ENCODE measurements around the gene KDM1B. TPM values are rescaled to one million over a fixed set of nuclear protein-coding genes. Genes with fewer than 3 reads are reported as not detected.

KDM1B gene
- total and polyA plus RNA-seq, 2 donors (not counting 1 experiment from before 2014, with no cell fraction given), result 12.0 to 26.1 TPM

GRCh38 chr6:18204691-18205090, 49.5 kb downstream of the KDM1B start:
- Histone ChIP-seq H3K27me3 (ENCODE audit: control insufficient read depth, insufficient read depth, low read length) (no peaks in the 10 kb centered on the region), H3K79me2 (ENCODE audit: control insufficient read depth, insufficient read depth, low read length) (no peaks in the 10 kb centered on the region), H3K9ac (ENCODE audit: insufficient read depth, low read length) (no peak overlapping the region), H3K4me2 (ENCODE audit: extremely low read depth, insufficient read depth, low read length) (no peak overlapping the region), H3K9me3 (ENCODE audit: control insufficient read depth, insufficient read depth, low read depth, low read length) (no peaks in the 10 kb centered on the region), H3K4me1 (ENCODE audit: control insufficient read depth, extremely low read depth, insufficient read depth, low read length) (no peaks in the 10 kb centered on the region), H2AFZ (ENCODE audit: low read length) (no peak overlapping the region), H3K36me3 (ENCODE audit: control insufficient read depth, insufficient read depth, low read length) (no peaks in the 10 kb centered on the region), H3K27ac (ENCODE audit: insufficient read depth, low read length) (no peak overlapping the region), H3K4me3 (replicated peaks in 1 of 4; ENCODE audit: control extremely low read depth in 1 of 4, insufficient read depth in 1 of 4, low read depth in 3 of 4, low read length in 4 of 4) (no peak overlapping the region), H4K20me1 (ENCODE audit: control insufficient read depth, extremely low read depth, insufficient read depth, low read length) (no peaks in the 10 kb centered on the region)
- TF ChIP-seq CTCF (conservative IDR thresholded peaks at IDR 0.05 in 1 of 2, IDR thresholded peaks at IDR 0.05 in 1 of 2; ENCODE audit: low read depth in 1 of 2, low read length in 2 of 2), result no peak
- no peak for TF ChIP-seq EZH2 (IDR thresholded peaks at IDR 0.05; ENCODE audit: low read length, missing control alignments)
- DNase-seq (ENCODE audit: low read depth in 2 of 2), result peak in 1 of 2 donors; percentile 42

- H3K4me3 ChIP-seq (replicated peaks in 1 of 4; ENCODE audit: control extremely low read depth in 1 of 4, insufficient read depth in 1 of 4, low read depth in 3 of 4, low read length in 4 of 4), result no peak overlapping the region
- H3K4me2 ChIP-seq (ENCODE audit: extremely low read depth, insufficient read depth, low read length), result no peak overlapping the region
- H3K36me3 ChIP-seq (ENCODE audit: control insufficient read depth, insufficient read depth, low read length), result no peaks in the 10 kb centered on the region
- H3K9ac ChIP-seq (ENCODE audit: insufficient read depth, low read length), result no peak overlapping the region
- H3K27ac ChIP-seq (ENCODE audit: insufficient read depth, low read length), result no peak overlapping the region
- H4K20me1 ChIP-seq (ENCODE audit: control insufficient read depth, extremely low read depth, insufficient read depth, low read length), result no peaks in the 10 kb centered on the region
- H2AFZ ChIP-seq (ENCODE audit: low read length), result no peak overlapping the region
- H3K4me1 ChIP-seq (ENCODE audit: control insufficient read depth, extremely low read depth, insufficient read depth, low read length), result no peaks in the 10 kb centered on the region
- no peaks in the 10 kb centered on the region for H3K27me3 ChIP-seq (ENCODE audit: control insufficient read depth, insufficient read depth, low read length)
- no peaks in the 10 kb centered on the region for H3K9me3 ChIP-seq (ENCODE audit: control insufficient read depth, insufficient read depth, low read depth, low read length)
- TF ChIP-seq EZH2 (IDR thresholded peaks at IDR 0.05; ENCODE audit: low read length, missing control alignments), result no peak
- no peak for TF ChIP-seq CTCF (conservative IDR thresholded peaks at IDR 0.05 in 1 of 2, IDR thresholded peaks at IDR 0.05 in 1 of 2; ENCODE audit: low read depth in 1 of 2, low read length in 2 of 2)
- H3K79me2 ChIP-seq (ENCODE audit: control insufficient read depth, insufficient read depth, low read length), result no peaks in the 10 kb centered on the region
- no peak for DNase-seq (ENCODE audit: low read depth in 2 of 2)
These were observed 51.4 kb downstream of the KDM1B start for GRCh38 chr6:18206591-18206990.

- Histone ChIP-seq H3K36me3 (ENCODE audit: control insufficient read depth, insufficient read depth, low read length) (no peaks in the 10 kb centered on the region), H3K9me3 (ENCODE audit: control insufficient read depth, insufficient read depth, low read depth, low read length) (no peaks in the 10 kb centered on the region), H3K4me2 (ENCODE audit: extremely low read depth, insufficient read depth, low read length) (no peak overlapping the region), H3K9ac (ENCODE audit: insufficient read depth, low read length) (no peak overlapping the region), H3K4me1 (ENCODE audit: control insufficient read depth, extremely low read depth, insufficient read depth, low read length) (no peaks in the 10 kb centered on the region), H3K27me3 (ENCODE audit: control insufficient read depth, insufficient read depth, low read length) (no peaks in the 10 kb centered on the region), H4K20me1 (ENCODE audit: control insufficient read depth, extremely low read depth, insufficient read depth, low read length) (no peaks in the 10 kb centered on the region), H3K79me2 (ENCODE audit: control insufficient read depth, insufficient read depth, low read length) (no peaks in the 10 kb centered on the region), H2AFZ (ENCODE audit: low read length) (no peak overlapping the region), H3K27ac (ENCODE audit: insufficient read depth, low read length) (no peak overlapping the region), H3K4me3 (replicated peaks in 1 of 4; ENCODE audit: control extremely low read depth in 1 of 4, insufficient read depth in 1 of 4, low read depth in 3 of 4, low read length in 4 of 4) (no peak overlapping the region)
- no peak for TF ChIP-seq EZH2 (IDR thresholded peaks at IDR 0.05; ENCODE audit: low read length, missing control alignments)
- TF ChIP-seq CTCF (conservative IDR thresholded peaks at IDR 0.05 in 1 of 2, IDR thresholded peaks at IDR 0.05 in 1 of 2; ENCODE audit: low read depth in 1 of 2, low read length in 2 of 2), result no peak
- DNase-seq (ENCODE audit: low read depth in 2 of 2), result peak; percentile 6 to 11
These were observed 52.2 kb downstream of the KDM1B start for GRCh38 chr6:18207438-18207837.
